Mucosa of descending colon (tissue), 3 donors: ENCODE measurements around the gene STX18. TPM values are rescaled to one million over a fixed set of nuclear protein-coding genes. Genes with fewer than 3 reads are reported as not detected.

Experiments
- ATAC-seq: fragments of 200-7000 bp; cut with Tn5 transposase; one replicate; pipeline ENCODE4 v1.9.1; 2020; ENCODE audit warnings: mild to moderate bottlenecking, moderate library complexity
- DNase-seq, 3 donors: peaks; one replicate each; pipeline ENCODE4 v3.0.0-alpha.2; 2020
- H3K36me3 ChIP-seq: fragments of 200-600 bp; one replicate; pipeline ENCODE4 v1.8.0; 2021; ENCODE audit warnings: low read depth, mild to moderate bottlenecking
- H3K4me1 ChIP-seq: fragments of 200-600 bp; one replicate; pipeline ENCODE4 v1.8.0; 2021; ENCODE audit warnings: low read depth, mild to moderate bottlenecking
- H3K4me3 ChIP-seq: fragments of 200-600 bp; one replicate; pipeline ENCODE4 v1.8.0; 2021; ENCODE audit warnings: mild to moderate bottlenecking
- H3K9me3 ChIP-seq: fragments of 200-600 bp; one replicate; pipeline ENCODE4 v1.8.0; 2021; ENCODE audit warnings: mild to moderate bottlenecking
- CTCF ChIP-seq: fragments of 200-600 bp; IDR thresholded peaks from one replicate; pipeline ENCODE4 v1.8.0; 2022; ENCODE audit warnings: antibody characterized with exemption, mild to moderate bottlenecking
- intact Hi-C, 2 donors: fragments of 100-400 bp; cut with DNase I in 1 of 2; cut with micrococcal nuclease in 1 of 2; formaldehyde crosslinking; loops; one replicate each; pipeline versions ENCODE4 v1.11.0 to v1.11.1; 2022; cut with DNase I, micrococcal nuclease
- total RNA-seq, 3 donors: library from RNA; stranded (reverse); fragmentation: NEBNext Ultra II Directional in 2 of 3; extraction: Animal tissue kit (Norgen Biotek cat#: 25700) in 2 of 3; gene quantifications; one replicate each; pipeline versions ENCODE4 v1.2.1 to v1.2.4, GENCODE V29; 2021 to 2023
- donor health status: DM: no; HTN: no; CAD: no; lungs with moderate emphysema.
- donor health status: DM: no; HTN: no; CAD: no.
- donor health status: DM: no; HTN: yes; CAD: no.

The STX18 gene
- total RNA-seq, 3 donors from 2014 or later = 33.1 to 43.3 (median 36.3) TPM

GRCh38 chr4:4415806-4416805 lies 125.7 kb downstream of the STX18 start:
- TF ChIP-seq CTCF = no peak
- ATAC-seq (no peak), DNase-seq (no peak)
- Histone ChIP-seq H3K9me3 (no peaks in the 10 kb centered on the region), H3K36me3 (no peaks in the 10 kb centered on the region), H3K4me3 (no peak overlapping the region), H3K4me1 (no peaks in the 10 kb centered on the region)
- intact Hi-C loops = no loop called here

- TF ChIP-seq CTCF = no peak
- intact Hi-C loops = no loop called here
- no peak for ATAC-seq
- H3K36me3 ChIP-seq = no peaks in the 10 kb centered on the region
- no peak for DNase-seq
- no peak overlapping the region for H3K4me3 ChIP-seq
- H3K4me1 ChIP-seq = no peaks in the 10 kb centered on the region
- no peaks in the 10 kb centered on the region for H3K9me3 ChIP-seq
Observed at GRCh38 chr4:4415107-4415805, 126.6 kb downstream of the STX18 start.

- Histone ChIP-seq H3K4me1 (no peaks in the 10 kb centered on the region), H3K36me3 (no peaks in the 10 kb centered on the region), H3K4me3 (no peak overlapping the region), H3K9me3 (no peaks in the 10 kb centered on the region)
- TF ChIP-seq CTCF = no peak
- no peak for DNase-seq
- intact Hi-C loops = no loop called here
- no peak for ATAC-seq
Observed at GRCh38 chr4:4413806-4414205, 128.0 kb downstream of the STX18 start.

- H3K4me1 ChIP-seq = no peaks in the 10 kb centered on the region
- intact Hi-C loops = no loop called here
- H3K36me3 ChIP-seq = no peaks in the 10 kb centered on the region
- DNase-seq (no peak), ATAC-seq (no peak)
- no peaks in the 10 kb centered on the region for H3K9me3 ChIP-seq
- H3K4me3 ChIP-seq = no peak overlapping the region
- TF ChIP-seq CTCF = no peak
Observed at GRCh38 chr4:4413373-4413725, 128.5 kb downstream of the STX18 start.

- no peaks in the 10 kb centered on the region for H3K36me3 ChIP-seq
- DNase-seq (no peak), ATAC-seq (no peak)
- no peaks in the 10 kb centered on the region for H3K4me1 ChIP-seq
- no peak for TF ChIP-seq CTCF
- H3K4me3 ChIP-seq = no peak overlapping the region
- intact Hi-C loops = no loop called here
- H3K9me3 ChIP-seq = no peaks in the 10 kb centered on the region
Observed at GRCh38 chr4:4412641-4413372, 129.0 kb downstream of the STX18 start.
